Liver (tissue), 3 donors: ENCODE measurements around the gene HSBP1.

Experiments used
- CTCF ChIP-seq: fragments of 150-350 bp; IDR thresholded peaks from 2 replicates; pipeline ENCODE4 v1.5.1; 2017; ENCODE audit warnings: improper control_type of control experiment, low read depth, low read length; ENCODE audit not compliant: missing input control
- EGR1 ChIP-seq, 2 donors: IDR thresholded peaks; 2 replicates each; pipeline ENCODE4 v1.6.1; 2016 to 2018; ENCODE audit warnings: antibody characterized with exemption in 2 of 2, low read depth in 2 of 2
- FOXA1 ChIP-seq: IDR thresholded peaks from 2 replicates; pipeline ENCODE4 v1.6.1; 2016; ENCODE audit warnings: antibody characterized with exemption
- HNF4G ChIP-seq: IDR thresholded peaks from 2 replicates; pipeline ENCODE4 v1.6.1; 2016; ENCODE audit warnings: antibody characterized with exemption
- JUND ChIP-seq, 2 donors: IDR thresholded peaks; 2 replicates each; pipeline ENCODE4 v1.6.1; 2016; ENCODE audit warnings: antibody characterized with exemption in 2 of 2
- RAD21 ChIP-seq, 2 donors: IDR thresholded peaks; 2 replicates each; pipeline ENCODE4 v1.6.1; 2016; ENCODE audit warnings: antibody characterized with exemption in 2 of 2, mild to moderate bottlenecking in 2 of 2
- REST ChIP-seq: IDR thresholded peaks from 2 replicates; pipeline ENCODE4 v1.6.1; 2016; ENCODE audit warnings: antibody characterized with exemption, mild to moderate bottlenecking
- RXRA ChIP-seq, 2 donors: IDR thresholded peaks; 2 replicates each; pipeline ENCODE4 v1.6.1; 2017 to 2018; ENCODE audit warnings: antibody characterized with exemption in 2 of 2, mild to moderate bottlenecking in 1 of 2
- TAF1 ChIP-seq: conservative IDR thresholded peaks from 2 replicates; pipeline ENCODE4 v1.6.1; 2016; ENCODE audit warnings: antibody characterized with exemption, mild to moderate bottlenecking
- YY1 ChIP-seq: IDR thresholded peaks from 2 replicates; pipeline ENCODE4 v1.6.1; 2016; ENCODE audit warnings: antibody characterized with exemption, mild to moderate bottlenecking
- TF ChIP-seq, protein P1 (sequence below): IDR thresholded peaks from 2 replicates; pipeline ENCODE4 v1.6.1; 2016; ENCODE audit warnings: antibody characterized with exemption
- TF ChIP-seq, protein P2 (sequence below): IDR thresholded peaks from 2 replicates; pipeline ENCODE4 v1.6.1; 2016; ENCODE audit warnings: antibody characterized with exemption
- TF ChIP-seq, protein P3 (sequence below): IDR thresholded peaks from 2 replicates; pipeline ENCODE4 v1.6.1; 2016; ENCODE audit warnings: antibody characterized with exemption
- donor health status: healthy.
- donor health status: healthy.

DNA sequence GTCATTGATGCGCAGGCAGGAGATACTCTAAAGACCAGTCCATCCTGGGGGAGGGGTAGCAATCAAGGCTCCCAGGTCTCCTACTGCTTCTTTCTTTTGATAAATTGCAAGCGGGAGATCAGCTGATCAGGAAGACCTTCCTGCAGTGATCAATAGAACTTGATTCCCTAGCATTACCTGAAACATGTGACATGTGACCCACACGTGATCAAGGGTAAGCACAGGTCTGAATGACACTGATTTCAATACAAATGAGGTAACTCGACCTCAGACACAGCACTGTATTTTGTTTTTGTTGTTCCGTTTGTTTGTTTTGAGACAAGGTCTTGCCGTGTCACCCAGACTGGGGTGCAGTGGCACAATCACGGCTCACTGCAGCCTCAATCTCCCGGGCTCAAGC lies 51.5 kb downstream of the HSBP1 start:
- no peak for TF ChIP-seq CTCF
- TF ChIP-seq YY1: no peak
- TF ChIP-seq TAF1: no peak
- TF ChIP-seq JUND (IDR thresholded peaks at IDR 0.05): no peak
- TF ChIP-seq EGR1 (IDR thresholded peaks at IDR 0.05; ENCODE audit: low read depth in 2 of 2): no peak
- TF ChIP-seq RAD21 (IDR thresholded peaks at IDR 0.05): no peak
- TF ChIP-seq, protein P1, sequence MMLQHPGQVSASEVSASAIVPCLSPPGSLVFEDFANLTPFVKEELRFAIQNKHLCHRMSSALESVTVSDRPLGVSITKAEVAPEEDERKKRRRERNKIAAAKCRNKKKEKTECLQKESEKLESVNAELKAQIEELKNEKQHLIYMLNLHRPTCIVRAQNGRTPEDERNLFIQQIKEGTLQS: no peak
- TF ChIP-seq, protein P2, sequence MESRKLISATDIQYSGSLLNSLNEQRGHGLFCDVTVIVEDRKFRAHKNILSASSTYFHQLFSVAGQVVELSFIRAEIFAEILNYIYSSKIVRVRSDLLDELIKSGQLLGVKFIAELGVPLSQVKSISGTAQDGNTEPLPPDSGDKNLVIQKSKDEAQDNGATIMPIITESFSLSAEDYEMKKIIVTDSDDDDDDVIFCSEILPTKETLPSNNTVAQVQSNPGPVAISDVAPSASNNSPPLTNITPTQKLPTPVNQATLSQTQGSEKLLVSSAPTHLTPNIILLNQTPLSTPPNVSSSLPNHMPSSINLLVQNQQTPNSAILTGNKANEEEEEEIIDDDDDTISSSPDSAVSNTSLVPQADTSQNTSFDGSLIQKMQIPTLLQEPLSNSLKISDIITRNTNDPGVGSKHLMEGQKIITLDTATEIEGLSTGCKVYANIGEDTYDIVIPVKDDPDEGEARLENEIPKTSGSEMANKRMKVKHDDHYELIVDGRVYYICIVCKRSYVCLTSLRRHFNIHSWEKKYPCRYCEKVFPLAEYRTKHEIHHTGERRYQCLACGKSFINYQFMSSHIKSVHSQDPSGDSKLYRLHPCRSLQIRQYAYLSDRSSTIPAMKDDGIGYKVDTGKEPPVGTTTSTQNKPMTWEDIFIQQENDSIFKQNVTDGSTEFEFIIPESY: no peak
- TF ChIP-seq REST: no peak
- TF ChIP-seq FOXA1: no peak
- TF ChIP-seq, protein P3, sequence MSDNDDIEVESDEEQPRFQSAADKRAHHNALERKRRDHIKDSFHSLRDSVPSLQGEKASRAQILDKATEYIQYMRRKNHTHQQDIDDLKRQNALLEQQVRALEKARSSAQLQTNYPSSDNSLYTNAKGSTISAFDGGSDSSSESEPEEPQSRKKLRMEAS: no peak
- no peak for TF ChIP-seq RXRA (IDR thresholded peaks at IDR 0.05)
- no peak for TF ChIP-seq HNF4G
